Body of pancreas (tissue), 4 donors: Measurements from ENCODE around the gene SLC25A34. TPM values are rescaled to one million over a fixed set of nuclear protein-coding genes. Genes with fewer than 3 reads are reported as not detected.

Source experiments
- ATAC-seq: fragments of 150-250 bp; one replicate; pipeline ENCODE4 v1.9.1; 2016
- DNase-seq, 4 donors: peaks; one replicate each; pipeline ENCODE4 v3.0.0-alpha.2; 2019
- H3K27ac ChIP-seq, 4 donors: fragments of 200-600 bp; sonication (generic); 1 replicate in 3 of 4; 2 replicates in 1 of 4; pipeline versions ENCODE4 v1.5.1 to v1.6.1; 2016 to 2019; ENCODE audit warnings: mild to moderate bottlenecking in 1 of 4, mixed read lengths in 1 of 4, moderate library complexity in 1 of 4
- H3K27me3 ChIP-seq, 2 donors: fragments of 200-600 bp; sonication (generic); one replicate each; pipeline ENCODE4 v1.6.0; 2016; ENCODE audit warnings: mild to moderate bottlenecking in 1 of 2
- H3K36me3 ChIP-seq, 2 donors: fragments of 200-600 bp; sonication (generic); replicated peaks in 1 of 2; 2 replicates each; pipeline ENCODE4 v1.5.1; 2016; ENCODE audit warnings: low read depth in 2 of 2; ENCODE audit not compliant: insufficient read depth in 1 of 2
- H3K4me1 ChIP-seq: fragments of 200-600 bp; sonication (generic); one replicate; pipeline ENCODE4 v1.6.0; 2016
- H3K4me3 ChIP-seq, 2 donors: fragments of 200-600 bp; sonication (generic); 1 replicate in 1 of 2; 2 replicates in 1 of 2; pipeline ENCODE4 v1.5.1; 2016 to 2019
- H3K9me3 ChIP-seq, 3 donors: fragments of 200-600 bp; sonication (generic); 1 replicate in 2 of 3; 2 replicates in 1 of 3; pipeline ENCODE4 v1.5.1; 2016
- CTCF ChIP-seq, 7 experiments: fragments of 450-650 bp in 4 of 7; fragments of 200-600 bp in 3 of 7; sonication (generic) in 3 of 7; IDR thresholded peaks; one replicate each; pipeline ENCODE4 v1.5.1; 2016 to 2019; ENCODE audit warnings: antibody characterized with exemption in 7 of 7
- POLR2A ChIP-seq, 3 donors: fragments of 450-650 bp; IDR thresholded peaks; one replicate each; pipeline ENCODE4 v1.6.1; 2016; ENCODE audit warnings: antibody characterized with exemption in 3 of 3, mild to moderate bottlenecking in 2 of 3
- WGBS, 2 donors: methylation state at CpG; one replicate each; pipeline ENCODE4 v1.1.5; 2017; 5-methylcytosine and 5-hydroxymethylcytosine counted together
- intact Hi-C: fragments of 100-400 bp; cut with DNase I; formaldehyde crosslinking; loops from one replicate; pipeline ENCODE4 v1.15.1; 2023
- total RNA-seq, 2 donors: library from RNA; depleted of rRNA; stranded (reverse); fragments of >200 nt; gene quantifications; one replicate each; pipeline ENCODE4 v1.1.0, GENCODE V29; 2016

The SLC25A34 gene
- total RNA-seq, 2 donors from 2014 or later = 5.7 to 6.9 TPM

GRCh38 chr1:15708486-15709137 lies 27.4 kb upstream of the SLC25A34 start:
- Histone ChIP-seq H3K27ac (no peak overlapping the region), H3K4me1 (peaks cover 4% of the 10 kb centered on the region), H3K4me3 (no peak overlapping the region), H3K27me3 (no peaks in the 10 kb centered on the region), H3K36me3 (no peaks in the 10 kb centered on the region), H3K9me3 (no peaks in the 10 kb centered on the region)
- DNase-seq = no peak
- WGBS, 2 donors = 88 to 92% methylated on average over 14 to 15 of the region's 15 CpGs
- no peak for ATAC-seq
- no peak for TF ChIP-seq CTCF (IDR thresholded peaks at IDR 0.05)
- no peak for TF ChIP-seq POLR2A (IDR thresholded peaks at IDR 0.05)
- intact Hi-C loops = no loop called here

- ATAC-seq (peak; percentile 18), DNase-seq (no peak)
- WGBS, 2 donors = 88 to 90% methylated on average over 4 of the region's 4 CpGs
- Histone ChIP-seq H3K27me3 (no peaks in the 10 kb centered on the region), H3K9me3 (no peaks in the 10 kb centered on the region), H3K27ac (no peak overlapping the region), H3K4me1 (no peaks in the 10 kb centered on the region), H3K4me3 (no peak overlapping the region), H3K36me3 (no peaks in the 10 kb centered on the region)
- TF ChIP-seq POLR2A (IDR thresholded peaks at IDR 0.05) (no peak), CTCF (IDR thresholded peaks at IDR 0.05) (no peak)
- intact Hi-C loops = no loop called here
These were observed 26.8 kb upstream of the SLC25A34 start for GRCh38 chr1:15709226-15709625.

- Histone ChIP-seq H3K36me3 (peaks cover 0 to 6% of the 10 kb centered on the region in 2 donors), H3K4me1 (no peaks in the 10 kb centered on the region), H3K27ac (no peak overlapping the region), H3K4me3 (no peak overlapping the region), H3K9me3 (no peaks in the 10 kb centered on the region), H3K27me3 (no peaks in the 10 kb centered on the region)
- intact Hi-C loops = no loop called here
- WGBS, 2 donors = 62 to 71% methylated on average over 4 of the region's 4 CpGs
- TF ChIP-seq CTCF (IDR thresholded peaks at IDR 0.05) (no peak), POLR2A (IDR thresholded peaks at IDR 0.05) (no peak)
- ATAC-seq (no peak), DNase-seq (no peak)
These were observed 23.9 kb upstream of the SLC25A34 start for GRCh38 chr1:15712168-15712567.

- no peaks in the 10 kb centered on the region for H3K9me3 ChIP-seq
- H3K27me3 ChIP-seq = no peaks in the 10 kb centered on the region
- no peak overlapping the region for H3K27ac ChIP-seq
- no peak for TF ChIP-seq POLR2A (IDR thresholded peaks at IDR 0.05)
- TF ChIP-seq CTCF (IDR thresholded peaks at IDR 0.05) = no peak
- DNase-seq (no peak), ATAC-seq (no peak)
- 74 to 87% methylated on average over 3 to 4 of the region's 4 CpGs for WGBS, 2 donors
- H3K4me3 ChIP-seq = no peak overlapping the region
- peaks cover 0 to 9% of the 10 kb centered on the region in 2 donors for H3K36me3 ChIP-seq
- no peaks in the 10 kb centered on the region for H3K4me1 ChIP-seq
- intact Hi-C loops = no loop called here
These were observed 21.5 kb upstream of the SLC25A34 start for GRCh38 chr1:15714406-15715136.
